Left lung (tissue), 10 donors: ENCODE results near the gene AQP2. TPM values are rescaled to one million over a fixed set of nuclear protein-coding genes. Genes with fewer than 3 reads are reported as not detected.
A peak's percentile ranks its signal among the peaks of the same experiment; 100 is the strongest.

Experiments used
- ATAC-seq: fragments of 200-7000 bp; cut with Tn5 transposase; one replicate; pipeline ENCODE4 v1.9.1; 2020; ENCODE audit warnings: moderate library complexity
- DNase-seq, 4 donors: peaks; one replicate each; pipeline ENCODE4 v3.0.0-alpha.2; 2013 to 2020
- H3K27ac ChIP-seq, 2 donors: fragments of 200-600 bp; sonication (generic) in 1 of 2; one replicate each; pipeline versions ENCODE4 v1.5.0 to v1.8.0; 2020 to 2021
- H3K27me3 ChIP-seq, 2 donors: fragments of 200-600 bp; sonication (generic) in 1 of 2; one replicate each; pipeline versions ENCODE4 v1.5.0 to v1.8.0; 2020 to 2021
- H3K36me3 ChIP-seq, 2 donors: fragments of 200-600 bp; sonication (generic) in 1 of 2; one replicate each; pipeline versions ENCODE4 v1.5.0 to v1.8.0; 2020 to 2021
- H3K4me1 ChIP-seq, 2 donors: fragments of 200-600 bp; one replicate each; pipeline ENCODE4 v1.8.0; 2021
- H3K4me3 ChIP-seq, 2 donors: fragments of 200-600 bp; sonication (generic) in 1 of 2; one replicate each; pipeline versions ENCODE4 v1.5.0 to v1.8.0; 2020 to 2021; ENCODE audit warnings: mild to moderate bottlenecking in 1 of 2
- H3K9me3 ChIP-seq, 2 donors: fragments of 200-600 bp; sonication (generic) in 1 of 2; one replicate each; pipeline versions ENCODE4 v1.5.0 to v1.8.0; 2020 to 2021
- CTCF ChIP-seq, 2 donors: fragments of 200-600 bp; sonication (generic) in 1 of 2; IDR thresholded peaks; one replicate each; pipeline versions ENCODE4 v1.5.0 to v1.8.0; 2021; ENCODE audit warnings: antibody characterized with exemption in 2 of 2
- intact Hi-C, 2 donors: fragments of 100-400 bp; cut with DNase I; formaldehyde crosslinking; loops; one replicate each; pipeline versions ENCODE4 v1.11.2 to v1.14.2; 2022
- polyA plus RNA-seq, 6 donors: library from polyadenylated mRNA; unstranded; fragments of 120-200 nt; gene quantifications; one replicate each; pipeline ENCODE4 v1.2.1, GENCODE V29; 2013; ENCODE audit not compliant: insufficient read length in 6 of 6
- total RNA-seq, 2 donors: library from RNA; stranded (reverse); fragmentation: NEBNext Ultra II Directional; extraction: Animal tissue kit (Norgen Biotek cat#: 25700); gene quantifications; one replicate each; pipeline ENCODE4 v1.2.1, GENCODE V29; 2021
- donor health status: DM: no; HTN: yes; CAD: no.
- donor health status: DM: no; HTN: no; CAD: no.

AQP2 gene
- total and polyA plus RNA-seq, 8 donors, result 0.13 to 2.0 (median 0.42) TPM; not detected in 1

- Histone ChIP-seq H3K36me3 (no peaks in the 10 kb centered on the region), H3K9me3 (no peaks in the 10 kb centered on the region), H3K4me3 (peak within 1 kb of the TSS; percentile 14 to 22), H3K27ac (no peak within 1 kb of the TSS), H3K4me1 (peaks cover 6 to 22% of the 10 kb centered on the region in 2 donors), H3K27me3 (peaks cover 17 to 98% of the 10 kb centered on the region in 2 donors)
- intact Hi-C loops, result no loop called here
- no peak for ATAC-seq
- TF ChIP-seq CTCF (IDR thresholded peaks at IDR 0.05), result no peak
- no peak for DNase-seq
These were observed 10.8 kb downstream of the AQP2 start, which contains the start of gene AQP5 for GRCh38 chr12:49961111-49961922. AQP5 (plus strand) TSS chr12:49961872; CDS start chr12:49962018, 146 bp downstream.

- no peaks in the 10 kb centered on the region for H3K9me3 ChIP-seq
These were observed 11.6 kb downstream of the AQP2 start for GRCh38 chr12:49961993-49962764.

DNA sequence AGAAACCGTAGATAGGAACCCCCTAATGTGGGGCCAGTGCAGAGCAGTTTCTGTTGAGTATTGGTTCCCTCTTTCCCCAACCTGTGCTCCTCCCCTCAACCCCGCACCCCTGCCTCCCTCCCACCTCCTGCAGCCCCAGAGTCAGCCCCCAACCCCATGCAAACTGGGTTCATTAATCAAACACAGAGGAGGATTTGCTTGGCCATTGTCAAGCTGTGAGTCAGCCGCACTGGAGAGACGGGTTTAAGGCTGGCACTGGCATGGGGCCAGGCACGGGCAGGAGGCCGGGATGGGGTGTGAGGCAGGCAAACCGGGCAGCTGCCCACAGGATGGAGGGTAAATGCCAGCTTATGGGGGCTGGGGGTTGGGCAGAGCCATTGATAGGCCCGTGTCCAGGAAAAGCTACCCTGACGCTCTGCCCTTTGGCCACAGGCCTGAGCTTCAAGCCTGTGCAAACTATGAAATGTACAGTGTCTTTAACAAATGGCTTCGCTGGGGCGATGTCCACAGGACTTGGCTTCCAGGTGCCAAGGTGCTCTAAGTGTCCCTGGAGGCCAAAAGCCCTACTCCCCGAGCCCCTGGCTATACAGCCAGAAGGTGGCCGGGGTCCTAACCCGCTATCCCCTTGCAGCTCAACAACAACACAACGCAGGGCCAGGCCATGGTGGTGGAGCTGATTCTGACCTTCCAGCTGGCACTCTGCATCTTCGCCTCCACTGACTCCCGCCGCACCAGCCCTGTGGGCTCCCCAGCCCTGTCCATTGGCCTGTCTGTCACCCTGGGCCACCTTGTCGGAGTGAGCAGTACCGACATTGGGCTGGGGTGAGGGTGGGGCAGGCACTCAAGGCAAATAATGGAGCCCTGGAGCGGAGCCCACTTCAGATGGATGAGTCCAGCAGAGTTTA is 12.6 kb downstream of the AQP2 start:
- Histone ChIP-seq H3K4me1 (peaks cover 9 to 35% of the 10 kb centered on the region in 2 donors), H3K27me3 (peaks cover 7 to 98% of the 10 kb centered on the region in 2 donors), H3K9me3 (no peaks in the 10 kb centered on the region), H3K4me3 (no peak overlapping the region), H3K27ac (no peak overlapping the region), H3K36me3 (no peaks in the 10 kb centered on the region)
- intact Hi-C loops, result no loop called here
- ATAC-seq (peak; percentile 28), DNase-seq (peak in 3 of 4 donors; percentile 73 to 92 (median 81))
- no peak for TF ChIP-seq CTCF (IDR thresholded peaks at IDR 0.05)

More at GRCh38 chr12:49961993-49962764, 11.6 kb downstream of the AQP2 start:
- no peaks in the 10 kb centered on the region for H3K36me3 ChIP-seq
- intact Hi-C loops, result no loop called here
- peaks cover 8 to 98% of the 10 kb centered on the region in 2 donors for H3K27me3 ChIP-seq
- no peak overlapping the region for H3K27ac ChIP-seq
- ATAC-seq (no peak), DNase-seq (no peak)
- no peak for TF ChIP-seq CTCF (IDR thresholded peaks at IDR 0.05)
- no peak overlapping the region for H3K4me3 ChIP-seq
- H3K4me1 ChIP-seq, result peaks cover 9 to 26% of the 10 kb centered on the region in 2 donors

- no peak for ATAC-seq
- no peak overlapping the region for H3K27ac ChIP-seq
- DNase-seq, result no peak
- H3K4me1 ChIP-seq, result peaks cover 9 to 35% of the 10 kb centered on the region in 2 donors
- intact Hi-C loops, result no loop called here
- no peak for TF ChIP-seq CTCF (IDR thresholded peaks at IDR 0.05)
- no peaks in the 10 kb centered on the region for H3K36me3 ChIP-seq
- no peak overlapping the region for H3K4me3 ChIP-seq
- H3K27me3 ChIP-seq, result peaks cover 7 to 98% of the 10 kb centered on the region in 2 donors
- no peaks in the 10 kb centered on the region for H3K9me3 ChIP-seq
These were observed 13.7 kb downstream of the AQP2 start for GRCh38 chr12:49963976-49964815.
